Fibroblast of lung (primary cell): ENCODE results near the gene PER1.

ENCODE experiments used
- EZH2 ChIP-seq: IDR thresholded peaks from 2 replicates; pipeline ENCODE4 v1.5.1; 2012; ENCODE audit warnings: low read length, control low read depth, mild to moderate bottlenecking; ENCODE audit errors: missing control alignments
- TF ChIP-seq, protein P1 (sequence below), 2 donors: IDR thresholded peaks in 1 of 2; conservative IDR thresholded peaks in 1 of 2; 1 replicate in 1 of 2; 2 replicates in 1 of 2; pipeline ENCODE4 v1.5.1; 2011 to 2012; ENCODE audit warnings: low read length in 2 of 2, control low read depth in 1 of 2, inconsistent platforms in 1 of 2, low read depth in 1 of 2, mild to moderate bottlenecking in 1 of 2

DNA sequence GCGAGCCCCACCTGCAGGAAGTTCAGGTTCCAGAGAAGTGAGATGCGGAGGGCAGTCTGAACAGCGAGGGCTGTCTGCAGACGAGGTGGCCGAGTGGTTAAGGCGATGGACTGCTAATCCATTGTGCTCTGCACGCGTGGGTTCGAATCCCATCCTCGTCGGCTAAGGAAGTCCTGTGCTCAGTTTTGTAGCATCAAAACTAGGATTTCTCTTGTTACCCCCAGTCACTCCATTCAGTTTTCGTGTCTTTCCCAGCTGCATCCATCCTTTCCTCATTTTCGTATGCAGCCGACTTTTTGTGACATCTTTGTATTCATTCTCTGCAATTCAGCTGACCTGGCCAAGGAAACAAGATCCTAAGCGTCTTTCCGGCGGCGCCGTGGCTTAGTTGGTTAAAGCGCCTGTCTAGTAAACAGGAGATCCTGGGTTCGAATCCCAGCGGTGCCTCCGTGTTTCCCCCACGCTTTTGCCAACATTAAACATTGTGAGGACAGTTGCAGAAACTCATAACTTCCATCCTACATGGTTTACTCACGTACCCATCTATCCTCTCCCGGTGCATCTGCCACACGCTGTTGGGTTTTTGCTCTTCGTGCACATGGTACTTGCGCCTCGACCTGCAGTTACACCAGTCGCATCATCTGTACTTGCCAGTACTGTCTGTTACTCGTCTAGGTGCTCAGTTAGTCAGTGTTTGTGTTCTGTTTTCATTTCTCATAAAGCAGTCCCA is 34.7 kb upstream of the PER1 start:
- TF ChIP-seq, protein P1, sequence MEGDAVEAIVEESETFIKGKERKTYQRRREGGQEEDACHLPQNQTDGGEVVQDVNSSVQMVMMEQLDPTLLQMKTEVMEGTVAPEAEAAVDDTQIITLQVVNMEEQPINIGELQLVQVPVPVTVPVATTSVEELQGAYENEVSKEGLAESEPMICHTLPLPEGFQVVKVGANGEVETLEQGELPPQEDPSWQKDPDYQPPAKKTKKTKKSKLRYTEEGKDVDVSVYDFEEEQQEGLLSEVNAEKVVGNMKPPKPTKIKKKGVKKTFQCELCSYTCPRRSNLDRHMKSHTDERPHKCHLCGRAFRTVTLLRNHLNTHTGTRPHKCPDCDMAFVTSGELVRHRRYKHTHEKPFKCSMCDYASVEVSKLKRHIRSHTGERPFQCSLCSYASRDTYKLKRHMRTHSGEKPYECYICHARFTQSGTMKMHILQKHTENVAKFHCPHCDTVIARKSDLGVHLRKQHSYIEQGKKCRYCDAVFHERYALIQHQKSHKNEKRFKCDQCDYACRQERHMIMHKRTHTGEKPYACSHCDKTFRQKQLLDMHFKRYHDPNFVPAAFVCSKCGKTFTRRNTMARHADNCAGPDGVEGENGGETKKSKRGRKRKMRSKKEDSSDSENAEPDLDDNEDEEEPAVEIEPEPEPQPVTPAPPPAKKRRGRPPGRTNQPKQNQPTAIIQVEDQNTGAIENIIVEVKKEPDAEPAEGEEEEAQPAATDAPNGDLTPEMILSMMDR (conservative IDR thresholded peaks at IDR 0.05 in 1 of 2, IDR thresholded peaks at IDR 0.05 in 1 of 2; ENCODE audit: low read depth in 1 of 2, low read length in 2 of 2): peak; percentile 42 to 44
- TF ChIP-seq EZH2: no peak
